ENCODE measurements around the gene KCNK16. TPM values are rescaled to one million over a fixed set of nuclear protein-coding genes. Genes with fewer than 3 reads are reported as not detected.

Gene KCNK16
- total RNA-seq, 1 experiment from 2014 or later, result not detected

- ChIA-PET CTCF (interaction anchor here (0.6 kb wide), 1 partner anchor 425 kb away, joined by 6 read pairs; no protein-coding TSS in a partner anchor), POLR2A (ENCODE audit: unreplicated experiment) (no interaction called here)
- no peaks in the 10 kb centered on the region for H3K9me3 ChIP-seq (ENCODE audit: insufficient read depth, low read depth)
- no peaks in the 10 kb centered on the region for H3K4me1 ChIP-seq (replicated peaks; ENCODE audit: insufficient read depth)
- intact Hi-C loops (cut with micrococcal nuclease; ENCODE audit: unreplicated experiment), result no loop called here
- H3K27ac ChIP-seq, result no peak overlapping the region
- no peaks in the 10 kb centered on the region for H3F3A ChIP-seq (ENCODE audit: insufficient read depth, low read depth)
- TF ChIP-seq EZH2 (IDR thresholded peaks at IDR 0.05; ENCODE audit: low read depth), result no peak
- TF ChIP-seq, protein P1, sequence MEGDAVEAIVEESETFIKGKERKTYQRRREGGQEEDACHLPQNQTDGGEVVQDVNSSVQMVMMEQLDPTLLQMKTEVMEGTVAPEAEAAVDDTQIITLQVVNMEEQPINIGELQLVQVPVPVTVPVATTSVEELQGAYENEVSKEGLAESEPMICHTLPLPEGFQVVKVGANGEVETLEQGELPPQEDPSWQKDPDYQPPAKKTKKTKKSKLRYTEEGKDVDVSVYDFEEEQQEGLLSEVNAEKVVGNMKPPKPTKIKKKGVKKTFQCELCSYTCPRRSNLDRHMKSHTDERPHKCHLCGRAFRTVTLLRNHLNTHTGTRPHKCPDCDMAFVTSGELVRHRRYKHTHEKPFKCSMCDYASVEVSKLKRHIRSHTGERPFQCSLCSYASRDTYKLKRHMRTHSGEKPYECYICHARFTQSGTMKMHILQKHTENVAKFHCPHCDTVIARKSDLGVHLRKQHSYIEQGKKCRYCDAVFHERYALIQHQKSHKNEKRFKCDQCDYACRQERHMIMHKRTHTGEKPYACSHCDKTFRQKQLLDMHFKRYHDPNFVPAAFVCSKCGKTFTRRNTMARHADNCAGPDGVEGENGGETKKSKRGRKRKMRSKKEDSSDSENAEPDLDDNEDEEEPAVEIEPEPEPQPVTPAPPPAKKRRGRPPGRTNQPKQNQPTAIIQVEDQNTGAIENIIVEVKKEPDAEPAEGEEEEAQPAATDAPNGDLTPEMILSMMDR (conservative IDR thresholded peaks at IDR 0.05), result no peak
- no peak overlapping the region for H3K4me2 ChIP-seq
- peaks cover 64% of the 10 kb centered on the region for H3K27me3 ChIP-seq (ENCODE audit: insufficient read depth, low read depth)
- no peak overlapping the region for H2AFZ ChIP-seq
- no peak overlapping the region for H3K4me3 ChIP-seq
- H4K20me1 ChIP-seq (ENCODE audit: insufficient read depth), result no peaks in the 10 kb centered on the region
- DNase-seq, result no peak
- H3K79me2 ChIP-seq (ENCODE audit: low read depth), result no peaks in the 10 kb centered on the region
- H3K36me3 ChIP-seq (ENCODE audit: low read depth), result no peaks in the 10 kb centered on the region
- no TSS peak for BruUV-seq (replicated peaks)
- H3K9me2 ChIP-seq (ENCODE audit: insufficient read depth), result no peaks in the 10 kb centered on the region
These were observed 40.8 kb upstream of the KCNK16 start for GRCh38 chr6:39363280-39363679.

- no peaks in the 10 kb centered on the region for H3K4me1 ChIP-seq (replicated peaks; ENCODE audit: insufficient read depth)
- no peaks in the 10 kb centered on the region for H3K9me2 ChIP-seq (ENCODE audit: insufficient read depth)
- H3K79me2 ChIP-seq (ENCODE audit: low read depth), result no peaks in the 10 kb centered on the region
- no peaks in the 10 kb centered on the region for H3K9me3 ChIP-seq (ENCODE audit: insufficient read depth, low read depth)
- no peaks in the 10 kb centered on the region for H3K36me3 ChIP-seq (ENCODE audit: low read depth)
- peaks cover 56% of the 10 kb centered on the region for H3K27me3 ChIP-seq (ENCODE audit: insufficient read depth, low read depth)
- CTCF ChIA-PET, result no interaction called here
- POLR2A ChIA-PET (ENCODE audit: unreplicated experiment), result no interaction called here
- no peak overlapping the region for H3K4me2 ChIP-seq
- no peak overlapping the region for H3K27ac ChIP-seq
- BruUV-seq (replicated peaks), result no TSS peak
- no peak for DNase-seq
- no peaks in the 10 kb centered on the region for H4K20me1 ChIP-seq (ENCODE audit: insufficient read depth)
- intact Hi-C loops (cut with micrococcal nuclease; ENCODE audit: unreplicated experiment), result no loop called here
- TF ChIP-seq, protein P1 (conservative IDR thresholded peaks at IDR 0.05), result no peak
- TF ChIP-seq EZH2 (IDR thresholded peaks at IDR 0.05; ENCODE audit: low read depth), result no peak
- no peaks in the 10 kb centered on the region for H3F3A ChIP-seq (ENCODE audit: insufficient read depth, low read depth)
- no peak overlapping the region for H3K4me3 ChIP-seq
- H2AFZ ChIP-seq, result no peak overlapping the region
These were observed 40.0 kb upstream of the KCNK16 start for GRCh38 chr6:39362487-39362865.

DNA sequence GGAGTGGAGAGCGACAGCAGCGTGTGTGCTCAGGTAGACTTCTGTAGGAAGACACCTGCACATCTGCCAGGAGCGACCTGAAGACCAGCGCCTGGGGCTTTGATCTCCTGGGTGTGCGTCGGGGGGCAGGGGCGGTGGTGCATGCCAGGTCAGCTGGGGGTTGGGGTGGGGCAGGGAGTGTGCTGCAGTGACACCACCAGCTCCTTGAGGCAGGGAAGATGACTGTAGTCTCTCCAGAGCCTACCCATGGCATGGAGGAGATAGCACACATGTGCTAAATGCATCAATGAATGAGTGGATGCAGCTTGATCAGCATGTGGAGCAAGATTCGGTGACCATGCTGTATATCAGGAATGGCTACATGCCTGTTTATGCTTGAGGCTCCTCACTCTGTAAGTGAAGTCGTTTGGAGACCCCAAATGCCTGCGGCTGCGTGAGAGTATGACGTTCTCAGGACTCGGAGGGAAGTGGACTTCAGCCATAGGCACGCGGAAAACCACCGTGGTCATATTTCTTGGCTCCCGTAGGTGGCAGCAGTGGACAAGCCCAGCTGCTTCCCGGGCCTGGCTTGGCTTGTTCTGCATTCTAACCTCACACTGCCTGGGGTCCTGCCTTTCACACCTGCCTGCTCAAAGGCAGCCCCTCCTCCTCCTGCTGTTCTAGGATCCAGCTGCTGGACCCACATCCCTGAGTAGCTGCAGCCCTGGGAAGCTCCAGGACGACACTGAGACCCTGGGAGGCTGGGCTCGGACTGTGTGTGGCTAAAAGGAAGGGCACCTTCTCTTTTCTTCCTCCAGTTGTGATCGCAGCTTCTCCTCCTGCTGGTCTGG is 39.4 kb upstream of the KCNK16 start:
- Histone ChIP-seq H3K4me3 (no peak overlapping the region), H3K27ac (no peak overlapping the region), H3K4me2 (no peak overlapping the region), H4K20me1 (ENCODE audit: insufficient read depth) (no peaks in the 10 kb centered on the region), H3K36me3 (ENCODE audit: low read depth) (no peaks in the 10 kb centered on the region), H3K79me2 (ENCODE audit: low read depth) (no peaks in the 10 kb centered on the region), H3F3A (ENCODE audit: insufficient read depth, low read depth) (no peaks in the 10 kb centered on the region), H3K9me2 (ENCODE audit: insufficient read depth) (no peaks in the 10 kb centered on the region), H3K9me3 (ENCODE audit: insufficient read depth, low read depth) (no peaks in the 10 kb centered on the region), H2AFZ (no peak overlapping the region), H3K27me3 (ENCODE audit: insufficient read depth, low read depth) (peaks cover 52% of the 10 kb centered on the region), H3K4me1 (replicated peaks; ENCODE audit: insufficient read depth) (no peaks in the 10 kb centered on the region)
- ChIA-PET CTCF (no interaction called here), POLR2A (ENCODE audit: unreplicated experiment) (no interaction called here)
- no TSS peak for BruUV-seq (replicated peaks)
- peak in 1 of 2 experiments; percentile 41 for DNase-seq
- no peak for TF ChIP-seq EZH2 (IDR thresholded peaks at IDR 0.05; ENCODE audit: low read depth)
- TF ChIP-seq, protein P1 (conservative IDR thresholded peaks at IDR 0.05), result peak; percentile 82
- intact Hi-C loops (cut with micrococcal nuclease; ENCODE audit: unreplicated experiment), result no loop called here

All from PC-9 (cell line).